Activated CD4-positive, CD25-positive, alpha-beta regulatory T cell (primary cell): ENCODE measurements around the gene STMN3.

Experiments
- DNase-seq, 4 experiments: peaks; one replicate each; lab custom pipeline; 2025; lab: John Stamatoyannopoulos, UW

Gene STMN3

GRCh38 chr20:63692436-63693082, 39.3 kb upstream of the STMN3 start:
- no peak for DNase-seq

- DNase-seq, result no peak
Measured at GRCh38 chr20:63691711-63692435, 38.6 kb upstream of the STMN3 start.

GRCh38 chr20:63690898-63691710, 37.9 kb upstream of the STMN3 start:
- DNase-seq, result no peak

GRCh38 chr20:63690003-63690897, 37.0 kb upstream of the STMN3 start:
- no peak for DNase-seq

GRCh38 chr20:63689046-63690002, 36.1 kb upstream of the STMN3 start:
- DNase-seq, result no peak

- DNase-seq, result no peak
Measured at GRCh38 chr20:63688228-63689045, 35.2 kb upstream of the STMN3 start.

- no peak for DNase-seq
Measured at GRCh38 chr20:63687419-63688178, 34.4 kb upstream of the STMN3 start.

GRCh38 chr20:63686492-63687321, 33.5 kb upstream of the STMN3 start:
- DNase-seq, result no peak

- DNase-seq, result no peak
Measured at GRCh38 chr20:63686094-63686491, 32.9 kb upstream of the STMN3 start.

- DNase-seq, result no peak
Measured at GRCh38 chr20:63685269-63686026, 32.2 kb upstream of the STMN3 start.

- no peak for DNase-seq
Measured at GRCh38 chr20:63682384-63683139, 29.3 kb upstream of the STMN3 start.

GRCh38 chr20:63681609-63682142, 28.5 kb upstream of the STMN3 start:
- no peak for DNase-seq

GRCh38 chr20:63680857-63681608, 27.8 kb upstream of the STMN3 start:
- no peak for DNase-seq

GRCh38 chr20:63680427-63680826, 27.2 kb upstream of the STMN3 start:
- no peak for DNase-seq

- no peak for DNase-seq
Measured at GRCh38 chr20:63679799-63680305, 26.6 kb upstream of the STMN3 start.
